IMR-90 (cell line): ENCODE measurements around the gene MMP25. TPM values are rescaled to one million over a fixed set of nuclear protein-coding genes. Genes with fewer than 3 reads are reported as not detected.

Experiments
- ATAC-seq: fragments of 200-7000 bp; cut with Tn5 transposase; 2 replicates; pipeline ENCODE4 v1.9.1; 2020; ENCODE audit warnings: low read depth, mild to moderate bottlenecking, moderate library complexity
- BruUV-seq: library from RNA; stranded (reverse); fragments of 400-500 nt; replicated peaks from 2 replicates; lab custom pipeline; 2021; lab: Mats Ljungman, UMichigan
- CTCF ChIA-PET: fragments of 300-600 bp; formaldehyde crosslinking; extraction: SDS; loops from one replicate; lab custom pipeline; 2021; ENCODE audit warnings: antibody characterized with exemption; lab: Yijun Ruan, JAX
- POLR2A ChIA-PET: fragments of 300-600 bp; sonication (Branson Sonifier 250); formaldehyde crosslinking; loops from one replicate; lab custom pipeline; 2022; ENCODE audit warnings: antibody characterized with exemption; ENCODE audit not compliant: unreplicated experiment; lab: Charles Lee
- DNase-seq: peaks from one replicate; pipeline ENCODE4 v3.0.0; 2013
- H2AFZ ChIP-seq: replicated peaks from 2 replicates; pipeline ENCODE3; 2013; ENCODE audit warnings: low read length, mild to moderate bottlenecking; ENCODE audit not compliant: poor library complexity
- H2AK5ac ChIP-seq: 2 replicates; pipeline ENCODE4 v1.6.1; 2013; ENCODE audit warnings: low read depth, low read length, inconsistent platforms
- H2AK9ac ChIP-seq: replicated peaks from 2 replicates; pipeline ENCODE3; 2013; ENCODE audit warnings: mild to moderate bottlenecking, low read depth, low read length, moderate library complexity; ENCODE audit not compliant: poor library complexity
- H2BK120ac ChIP-seq: 2 replicates; pipeline ENCODE4 v1.6.1; 2013; ENCODE audit warnings: low read depth, low read length, inconsistent platforms
- H2BK15ac ChIP-seq: 3 replicates; pipeline ENCODE4 v1.6.1; 2013; ENCODE audit warnings: low read depth, low read length, inconsistent platforms
- H2BK20ac ChIP-seq: 2 replicates; pipeline ENCODE4 v1.6.1; 2013; ENCODE audit warnings: low read depth, mild to moderate bottlenecking, inconsistent platforms, low read length, moderate library complexity
- H2BK5ac ChIP-seq: 2 replicates; pipeline ENCODE4 v1.6.1; 2013; ENCODE audit warnings: mild to moderate bottlenecking, low read depth, low read length, inconsistent platforms; ENCODE audit not compliant: poor library complexity, severe bottlenecking
- H3K14ac ChIP-seq: replicated peaks from 2 replicates; pipeline ENCODE4 v1.6.1; 2013; ENCODE audit warnings: low read depth, low read length, inconsistent platforms
- H3K18ac ChIP-seq: 2 replicates; pipeline ENCODE4 v1.6.1; 2013; ENCODE audit warnings: low read depth, low read length, control low read depth
- H3K23ac ChIP-seq: 2 replicates; pipeline ENCODE4 v1.6.1; 2013; ENCODE audit warnings: low read depth, low read length, inconsistent platforms
- H3K27ac ChIP-seq: 2 replicates; pipeline ENCODE4 v1.5.1; 2013; ENCODE audit warnings: mild to moderate bottlenecking, control low read depth, low read length; ENCODE audit not compliant: insufficient read depth
- H3K27me3 ChIP-seq: 2 replicates; pipeline ENCODE4 v1.6.1; 2013; ENCODE audit warnings: low read length; ENCODE audit not compliant: control insufficient read depth, insufficient read depth
- H3K36me3 ChIP-seq: 2 replicates; pipeline ENCODE4 v1.6.1; 2013; ENCODE audit warnings: low read length, mixed read lengths; ENCODE audit not compliant: control insufficient read depth, insufficient read depth
- H3K4ac ChIP-seq: 2 replicates; pipeline ENCODE4 v1.6.1; 2013; ENCODE audit warnings: low read depth, low read length, inconsistent platforms
- H3K4me1 ChIP-seq: 2 replicates; pipeline ENCODE4 v1.6.1; 2013; ENCODE audit warnings: low read length, mixed read lengths; ENCODE audit not compliant: control insufficient read depth, insufficient read depth
- H3K4me2 ChIP-seq: 2 replicates; pipeline ENCODE4 v1.6.1; 2013; ENCODE audit warnings: low read depth, mild to moderate bottlenecking, control low read depth, low read length, moderate library complexity
- H3K4me3 ChIP-seq: 2 replicates; pipeline ENCODE4 v1.5.1; 2013; ENCODE audit warnings: low read depth, mild to moderate bottlenecking, control low read depth, low read length, moderate library complexity; ENCODE audit not compliant: insufficient read depth
- H3K56ac ChIP-seq: 2 replicates; pipeline ENCODE4 v1.6.1; 2013; ENCODE audit warnings: low read length, inconsistent platforms; ENCODE audit not compliant: insufficient read depth; ENCODE audit errors: extremely low read depth
- H3K79me1 ChIP-seq, 2 experiments: 2 replicates each; pipeline ENCODE4 v1.6.1; 2013; ENCODE audit warnings: low read length in 2 of 2, inconsistent platforms in 1 of 2, low read depth in 1 of 2
- H3K9ac ChIP-seq: 2 replicates; pipeline ENCODE4 v1.6.1; 2013; ENCODE audit warnings: low read depth, low read length, control low read depth
- H3K9me1 ChIP-seq: 2 replicates; pipeline ENCODE4 v1.6.1; 2013; ENCODE audit warnings: low read length, inconsistent platforms; ENCODE audit not compliant: insufficient read depth
- H3K9me3 ChIP-seq: 2 replicates; pipeline ENCODE4 v1.6.1; 2013; ENCODE audit warnings: low read length; ENCODE audit not compliant: control insufficient read depth, insufficient read depth
- H4K20me1 ChIP-seq: 2 replicates; pipeline ENCODE4 v1.6.1; 2013; ENCODE audit warnings: low read length, inconsistent platforms; ENCODE audit not compliant: insufficient read depth
- H4K5ac ChIP-seq: 2 replicates; pipeline ENCODE4 v1.6.1; 2013; ENCODE audit warnings: mild to moderate bottlenecking, low read depth, low read length, control low read depth
- H4K8ac ChIP-seq, 2 experiments: 2 replicates each; pipeline ENCODE4 v1.6.1; 2013; ENCODE audit warnings: low read depth in 2 of 2, low read length in 2 of 2, control low read depth in 1 of 2, inconsistent platforms in 1 of 2
- H4K91ac ChIP-seq: 2 replicates; pipeline ENCODE4 v1.6.1; 2013; ENCODE audit warnings: low read depth, low read length, inconsistent platforms; ENCODE audit not compliant: insufficient read depth
- SMC3 ChIP-seq: fragments of 150-350 bp; IDR thresholded peaks from 2 replicates; pipeline ENCODE4 v1.6.1; 2016; ENCODE audit warnings: low read depth, mild to moderate bottlenecking, antibody characterized with exemption, low read length, moderate library complexity
- WGBS, 2 experiments: methylation state at CpG; one replicate each; pipeline versions ENCODE4 v1.1.5 to v1.1.7; 2013; ENCODE audit warnings: missing lambda C conversion rate in 2 of 2; ENCODE audit not compliant: insufficient read length in 1 of 2; ENCODE audit errors: extremely low coverage in 2 of 2; 5-methylcytosine and 5-hydroxymethylcytosine counted together
- dilution Hi-C: fragments of 300-500 bp; cut with HindIII; formaldehyde crosslinking; loops from one replicate; pipeline ENCODE4 v1.14.3; 2018; ENCODE audit warnings: low sequenced_read_pairs; ENCODE audit not compliant: unreplicated experiment
- in situ Hi-C: fragments of 300-500 bp; cut with MboI; formaldehyde crosslinking; loops from 3 replicates; pipeline ENCODE4 v1.14.3; 2019; ENCODE audit warnings: low sequenced_read_pairs, inconsistent platforms, mixed read lengths
- intact Hi-C: fragments of 100-400 bp; cut with micrococcal nuclease; formaldehyde crosslinking; loops from 2 replicates; pipeline ENCODE4 v1.10.0; 2022
- polyA plus RNA-seq, 3 experiments: library from polyadenylated mRNA; depleted of rRNA; stranded (reverse); fragments of >200 nt; gene quantifications; 2 replicates each; pipeline ENCODE4 v1.2.3, GENCODE V29; 2012; ENCODE audit warnings: low replicate concordance in 1 of 3
- total RNA-seq: library from RNA; depleted of rRNA; stranded (reverse); fragments of >200 nt; gene quantifications from 2 replicates; pipeline ENCODE4 v1.2.3, GENCODE V29; 2012
- TF ChIP-seq, protein P1 (sequence below): conservative IDR thresholded peaks from 2 replicates; pipeline ENCODE4 v1.5.1; 2012; ENCODE audit warnings: mild to moderate bottlenecking, low read depth, low read length, improper control_type of control experiment

The MMP25 gene
- total and polyA plus RNA-seq, 2 of the 4 experiments (the other 2 are of a cell fraction) = 0.07 TPM; not detected in 1

DNA sequence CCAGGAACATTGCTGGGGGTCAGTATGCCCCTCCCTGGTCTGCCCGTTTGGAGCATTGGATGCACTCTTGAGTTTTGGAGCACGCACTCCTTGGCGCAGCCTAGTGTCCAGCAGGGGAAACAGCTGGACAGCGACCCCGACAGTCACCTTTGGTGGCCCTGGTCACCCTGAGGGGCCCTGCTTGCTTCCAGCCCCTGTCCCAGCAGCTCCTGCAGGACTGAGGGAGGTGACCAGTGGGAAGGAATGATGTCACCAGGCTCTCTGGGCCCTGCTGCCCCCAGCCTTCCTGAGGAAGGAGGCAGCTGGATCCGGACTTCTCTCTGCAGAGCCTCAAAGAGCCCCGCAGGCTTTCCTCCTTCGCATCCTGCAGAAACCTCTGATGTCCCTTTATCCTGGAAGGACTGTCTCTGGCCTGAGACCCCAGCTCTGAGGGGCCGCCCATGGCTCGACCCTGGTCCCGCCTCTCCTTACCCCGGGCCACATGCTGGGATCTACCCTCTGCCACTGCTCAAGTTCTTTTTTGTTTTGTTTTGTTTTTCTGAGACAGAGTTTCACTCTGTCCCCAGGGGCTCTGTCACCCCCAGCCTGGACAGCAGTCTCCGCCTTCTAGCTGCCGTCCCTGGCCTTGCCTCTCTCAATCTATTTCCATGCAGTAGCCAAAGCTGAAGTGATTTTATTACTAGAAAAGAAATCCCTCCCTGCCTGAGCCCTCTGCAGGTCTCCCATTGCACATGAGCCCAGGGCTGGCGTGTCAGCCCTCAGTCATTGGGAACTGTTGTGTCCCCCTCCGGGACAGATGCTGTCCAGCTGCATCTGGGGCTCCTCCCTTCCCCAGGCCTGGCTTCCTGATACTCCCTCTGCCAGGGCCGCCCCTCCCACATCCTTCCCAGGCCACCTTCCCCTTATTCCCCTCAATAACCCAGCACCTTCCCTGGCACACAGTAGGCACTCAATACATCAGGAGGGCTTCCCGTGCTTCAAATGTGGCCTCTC, 41.2 kb downstream of the MMP25 start:
- Histone ChIP-seq H3K27me3 (peaks cover 25% of the 10 kb centered on the region), H4K8ac (no peak overlapping the region), H2AK9ac (no peak overlapping the region), H3K9me1 (no peaks in the 10 kb centered on the region), H3K79me1 (no peaks in the 10 kb centered on the region), H2BK5ac (no peak overlapping the region), H2AFZ (peak overlapping the region; percentile 39), H3K4me3 (no peak overlapping the region), H2AK5ac (no peak overlapping the region), H3K9ac (no peak overlapping the region), H3K18ac (no peak overlapping the region), H4K91ac (no peak overlapping the region), H4K5ac (no peak overlapping the region), H3K36me3 (no peaks in the 10 kb centered on the region), H3K4me2 (no peak overlapping the region), H3K23ac (no peak overlapping the region), H3K4me1 (no peaks in the 10 kb centered on the region), H3K9me3 (no peaks in the 10 kb centered on the region), H3K14ac (no peak overlapping the region), H3K4ac (no peak overlapping the region), H2BK20ac (no peak overlapping the region), H3K27ac (no peak overlapping the region), H2BK15ac (no peak overlapping the region), H3K56ac (no peak overlapping the region), H4K20me1 (no peaks in the 10 kb centered on the region), H2BK120ac (no peak overlapping the region)
- ATAC-seq (no peak), DNase-seq (no peak)
- intact Hi-C loops (no loop called here), dilution Hi-C loops (no loop called here), in situ Hi-C loops (no loop called here)
- 49% methylated on average over 7 of the region's 18 CpGs; no CpG with 5 or more reads in 1 of the 2 experiments for WGBS, 2 experiments
- BruUV-seq = no TSS peak
- ChIA-PET POLR2A (no interaction called here), CTCF (no interaction called here)
- TF ChIP-seq, protein P1, sequence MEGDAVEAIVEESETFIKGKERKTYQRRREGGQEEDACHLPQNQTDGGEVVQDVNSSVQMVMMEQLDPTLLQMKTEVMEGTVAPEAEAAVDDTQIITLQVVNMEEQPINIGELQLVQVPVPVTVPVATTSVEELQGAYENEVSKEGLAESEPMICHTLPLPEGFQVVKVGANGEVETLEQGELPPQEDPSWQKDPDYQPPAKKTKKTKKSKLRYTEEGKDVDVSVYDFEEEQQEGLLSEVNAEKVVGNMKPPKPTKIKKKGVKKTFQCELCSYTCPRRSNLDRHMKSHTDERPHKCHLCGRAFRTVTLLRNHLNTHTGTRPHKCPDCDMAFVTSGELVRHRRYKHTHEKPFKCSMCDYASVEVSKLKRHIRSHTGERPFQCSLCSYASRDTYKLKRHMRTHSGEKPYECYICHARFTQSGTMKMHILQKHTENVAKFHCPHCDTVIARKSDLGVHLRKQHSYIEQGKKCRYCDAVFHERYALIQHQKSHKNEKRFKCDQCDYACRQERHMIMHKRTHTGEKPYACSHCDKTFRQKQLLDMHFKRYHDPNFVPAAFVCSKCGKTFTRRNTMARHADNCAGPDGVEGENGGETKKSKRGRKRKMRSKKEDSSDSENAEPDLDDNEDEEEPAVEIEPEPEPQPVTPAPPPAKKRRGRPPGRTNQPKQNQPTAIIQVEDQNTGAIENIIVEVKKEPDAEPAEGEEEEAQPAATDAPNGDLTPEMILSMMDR = 0 out of 2 replicates have a peak, but pooled peaks have one; percentile 14
- TF ChIP-seq SMC3 = no peak
